IPS-11a (cell line): ENCODE results near the gene LY9.

Source experiments
- H3K4me3 ChIP-seq: one replicate; pipeline ENCODE4 v1.5.1; 2013; ENCODE audit warnings: low read depth, low read length, control low read depth

Gene LY9

DNA sequence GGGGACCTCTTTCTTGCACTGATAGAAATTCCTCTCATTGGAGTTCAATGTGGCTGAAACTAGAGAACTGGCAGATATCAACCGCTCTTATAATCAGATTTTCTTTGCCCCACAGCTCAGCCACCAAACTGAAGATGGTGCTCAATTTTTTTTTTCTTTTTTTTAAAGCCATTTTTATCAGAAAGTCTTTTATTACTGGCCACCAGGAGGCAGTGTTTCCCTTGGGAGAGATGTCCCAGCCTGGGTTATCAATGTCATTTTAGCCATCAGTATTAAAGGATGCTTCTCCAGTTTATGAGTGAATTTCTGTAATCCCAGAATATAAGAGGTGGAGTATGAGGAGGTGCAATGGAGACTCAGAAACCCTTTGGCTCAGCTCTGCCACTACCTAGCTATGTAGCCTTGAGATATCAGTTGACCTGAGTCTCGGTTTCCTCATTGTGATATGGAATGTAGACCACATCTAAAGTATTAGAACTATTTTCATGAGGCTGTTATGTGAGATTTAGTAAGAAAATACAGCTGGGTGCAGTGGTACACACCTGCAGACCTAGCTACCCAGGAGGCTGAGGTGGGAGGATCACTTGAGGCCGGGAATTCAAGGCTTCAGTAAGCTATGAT lies 39.1 kb downstream of the LY9 start:
- H3K4me3 ChIP-seq = no peak overlapping the region

DNA sequence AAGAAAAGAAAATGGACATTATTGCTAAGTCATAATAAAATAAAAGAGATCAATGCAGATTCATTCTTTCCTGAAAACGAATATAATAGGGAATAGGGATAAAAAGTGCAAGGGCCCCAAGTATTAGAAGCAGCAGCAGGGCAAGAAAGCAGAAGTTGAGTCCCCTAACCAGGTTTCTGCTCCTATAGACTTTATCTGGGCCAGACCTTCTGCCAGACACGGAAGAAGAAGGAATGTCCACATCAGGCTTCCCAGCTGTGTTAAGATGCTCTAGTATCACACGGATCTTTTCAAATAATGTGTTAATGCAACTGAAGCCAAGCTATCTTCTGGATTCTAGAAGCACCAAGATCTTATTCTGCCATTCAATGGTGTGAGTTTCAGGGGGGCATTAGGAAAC lies 39.8 kb downstream of the LY9 start:
- no peak overlapping the region for H3K4me3 ChIP-seq

DNA sequence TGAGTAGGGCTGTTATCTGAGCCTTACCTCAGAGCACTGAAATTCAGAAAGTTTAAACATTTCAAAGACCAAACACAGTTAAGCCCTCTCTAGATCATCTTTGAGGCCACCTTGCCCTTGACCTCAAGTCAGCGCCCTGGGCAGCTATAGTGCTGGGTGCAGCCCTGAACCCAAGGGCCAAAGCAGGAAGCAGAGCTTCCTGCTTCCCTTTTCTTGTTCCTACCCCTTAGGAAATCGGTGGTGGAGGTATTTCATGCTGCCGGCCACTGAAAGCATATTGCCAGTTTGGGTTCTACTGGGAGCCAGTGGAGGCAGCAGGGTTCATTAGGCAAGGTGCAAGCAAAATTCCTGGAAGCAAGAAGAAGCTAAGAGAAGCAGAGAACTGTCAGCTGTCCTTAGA lies 40.6 kb downstream of the LY9 start:
- H3K4me3 ChIP-seq = no peak overlapping the region

DNA sequence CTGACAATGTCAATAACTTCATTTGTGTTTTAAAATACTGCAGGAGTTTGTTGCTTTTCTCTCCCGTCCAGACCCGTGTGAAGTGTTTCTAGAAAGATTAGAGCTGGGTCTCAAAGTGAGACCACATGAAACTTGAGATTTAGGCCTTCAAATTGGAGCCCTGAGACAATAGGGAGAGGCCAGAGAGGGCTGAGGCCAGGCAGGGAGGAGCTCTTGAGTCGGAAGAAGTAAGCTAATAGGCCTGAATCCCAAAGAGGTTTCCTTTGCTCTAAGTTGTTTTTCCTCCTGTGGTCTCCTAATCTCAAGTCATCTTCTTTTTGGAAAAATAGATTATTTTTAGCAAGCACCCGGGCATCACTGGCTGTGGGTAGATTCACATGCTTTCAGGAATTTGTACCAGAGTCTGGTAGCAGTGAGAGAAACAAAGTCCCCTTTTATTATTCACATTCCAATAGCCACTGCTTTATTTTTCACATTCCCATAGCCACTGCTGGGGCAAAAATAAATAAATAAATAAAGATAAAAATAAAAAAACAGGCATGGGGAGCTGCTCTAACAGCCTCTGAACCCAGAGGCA lies 41.1 kb downstream of the LY9 start:
- H3K4me3 ChIP-seq = no peak overlapping the region

DNA sequence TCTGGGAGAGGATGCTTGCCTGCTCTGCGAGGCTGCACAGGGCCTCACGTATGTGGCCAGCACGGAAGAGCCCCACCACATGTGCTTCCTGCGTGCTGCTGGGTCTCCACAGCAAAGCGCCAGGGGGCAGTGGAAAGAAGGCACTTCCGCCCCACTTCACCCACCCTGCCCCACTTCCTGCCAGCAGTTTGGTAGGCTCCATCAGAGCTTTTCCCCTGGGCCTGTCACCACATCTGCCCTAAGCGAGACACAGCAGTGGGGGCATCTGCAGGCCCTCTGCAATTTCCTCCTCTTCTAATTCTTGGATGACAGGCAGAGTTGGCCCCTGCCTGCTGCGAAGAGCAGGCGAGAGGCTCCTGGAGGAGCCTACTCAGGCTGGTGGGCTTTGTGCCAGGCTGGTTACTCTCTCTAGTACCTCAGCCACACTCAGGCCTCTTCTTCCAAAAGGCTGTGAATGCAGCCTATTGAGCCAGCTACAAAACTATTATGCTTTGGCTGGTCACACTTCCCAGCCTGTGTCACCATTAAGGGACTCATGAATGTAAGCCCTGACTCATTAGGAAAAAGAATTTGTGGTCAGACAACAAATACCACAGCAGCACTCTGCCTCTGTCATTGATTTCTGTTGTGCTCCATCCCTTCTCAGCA lies 41.7 kb downstream of the LY9 start:
- no peak overlapping the region for H3K4me3 ChIP-seq

DNA sequence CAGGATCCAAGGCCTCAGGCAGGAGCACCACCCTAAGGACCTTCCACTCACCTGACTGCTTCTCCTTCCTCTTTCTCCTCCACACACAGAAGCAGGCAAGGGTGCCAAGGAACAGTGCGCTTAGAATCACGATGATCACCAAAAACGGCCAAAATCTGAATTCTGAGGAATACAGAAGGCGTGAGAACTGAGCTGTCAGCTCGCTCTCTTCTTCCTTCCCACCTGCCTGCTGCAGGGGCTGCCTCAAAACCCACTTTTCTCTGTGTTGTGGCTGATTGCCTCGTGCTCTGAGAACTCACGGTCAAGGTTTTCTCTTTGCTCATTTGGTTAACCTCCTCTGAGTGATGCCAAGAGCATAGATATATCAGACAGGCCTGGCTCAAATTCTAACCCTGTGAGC lies 42.9 kb downstream of the LY9 start:
- no peak overlapping the region for H3K4me3 ChIP-seq

DNA sequence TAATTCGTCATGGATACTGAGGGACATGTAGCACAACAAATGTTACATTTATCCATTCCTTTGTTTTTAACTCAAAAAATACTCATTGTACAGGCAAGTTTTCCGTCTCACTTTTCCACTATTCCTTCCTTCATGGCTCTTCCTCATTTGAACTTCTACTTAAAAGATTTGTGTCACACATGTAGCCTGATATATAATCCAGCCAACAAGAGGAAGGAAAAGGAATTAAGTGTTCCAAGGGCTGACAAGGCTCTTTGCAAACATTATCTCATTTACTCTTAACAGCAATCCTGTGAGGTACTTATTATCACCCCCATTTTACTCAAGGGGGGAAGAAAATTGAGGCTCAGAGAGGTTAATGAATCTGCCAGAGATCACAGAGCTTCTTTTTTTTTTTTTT lies 43.8 kb downstream of the LY9 start:
- H3K4me3 ChIP-seq = no peak overlapping the region

DNA sequence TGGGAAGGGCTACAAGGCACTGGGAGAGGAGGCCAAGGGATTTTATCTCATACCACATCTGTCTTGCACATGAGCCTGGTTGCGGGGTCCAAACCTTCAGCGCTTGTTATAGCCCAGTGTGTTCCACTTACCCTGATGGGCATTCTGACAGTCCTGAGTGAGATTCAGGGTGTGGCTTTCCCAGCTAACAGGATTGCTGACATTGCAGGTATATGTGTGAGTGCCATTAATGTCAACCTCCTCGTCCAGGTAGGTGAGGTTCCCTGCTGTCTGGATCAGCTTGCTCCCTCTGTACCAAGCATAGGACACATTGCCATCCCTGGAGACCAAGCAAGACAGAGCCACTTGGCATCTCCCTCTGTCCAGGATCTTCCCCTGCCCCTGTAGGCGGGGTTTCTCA lies 45.1 kb downstream of the LY9 start:
- no peak overlapping the region for H3K4me3 ChIP-seq

DNA sequence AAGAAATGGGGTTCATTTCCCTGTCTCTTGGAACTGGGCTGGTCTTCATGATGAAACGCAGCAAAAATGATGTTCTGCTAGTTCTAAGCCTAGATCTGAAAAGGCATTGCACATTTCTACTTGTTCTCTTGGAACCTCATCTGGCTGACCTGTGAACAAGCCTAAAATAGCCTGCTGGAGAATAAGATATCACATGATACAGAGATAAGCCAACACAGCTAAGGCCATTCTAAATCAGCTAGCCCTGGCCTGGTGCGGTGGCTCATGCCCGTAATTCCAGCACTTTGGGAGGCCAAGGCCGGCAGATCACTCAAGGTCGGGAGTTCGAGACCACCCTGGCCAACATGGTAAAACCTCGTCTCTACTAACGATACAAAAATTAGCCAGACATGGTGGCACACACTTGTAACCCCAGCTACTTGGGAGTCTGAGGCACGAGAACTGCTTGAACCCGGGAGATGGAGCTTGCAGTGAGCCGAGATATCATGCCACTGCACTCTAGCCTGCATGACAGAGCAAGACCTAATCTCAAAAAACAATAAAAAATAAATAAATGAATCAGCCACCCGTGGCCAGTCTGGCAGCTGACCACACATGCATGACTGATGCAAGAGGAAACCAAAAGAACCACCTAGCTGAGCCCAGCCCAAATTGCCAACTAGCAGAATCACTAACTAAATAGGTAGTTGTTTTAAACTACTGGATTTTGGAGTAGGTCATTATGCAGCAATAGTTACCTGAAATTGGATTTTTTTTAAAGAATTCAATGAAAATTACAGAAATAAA lies 48.7 kb downstream of the LY9 start:
- no peak overlapping the region for H3K4me3 ChIP-seq

DNA sequence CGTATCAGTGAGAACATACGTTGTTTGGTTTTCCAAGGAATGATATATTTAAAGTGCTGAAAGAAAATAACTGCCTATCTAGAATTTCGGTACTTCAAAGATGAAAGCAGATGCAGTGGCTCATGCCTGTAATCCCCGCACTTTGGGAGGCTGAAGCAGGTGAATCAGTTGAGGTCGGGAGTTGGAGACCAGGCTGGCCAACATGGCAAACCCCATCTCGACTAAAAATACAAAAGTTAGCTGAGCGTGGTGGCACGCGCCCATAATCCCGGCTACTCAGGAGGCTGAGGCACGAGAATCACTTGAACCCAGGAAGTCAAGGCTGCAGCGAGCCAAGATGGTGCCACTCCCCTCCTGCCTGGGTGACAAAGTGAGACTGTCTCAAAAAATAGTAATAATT lies 50.3 kb downstream of the LY9 start:
- H3K4me3 ChIP-seq = no peak overlapping the region

DNA sequence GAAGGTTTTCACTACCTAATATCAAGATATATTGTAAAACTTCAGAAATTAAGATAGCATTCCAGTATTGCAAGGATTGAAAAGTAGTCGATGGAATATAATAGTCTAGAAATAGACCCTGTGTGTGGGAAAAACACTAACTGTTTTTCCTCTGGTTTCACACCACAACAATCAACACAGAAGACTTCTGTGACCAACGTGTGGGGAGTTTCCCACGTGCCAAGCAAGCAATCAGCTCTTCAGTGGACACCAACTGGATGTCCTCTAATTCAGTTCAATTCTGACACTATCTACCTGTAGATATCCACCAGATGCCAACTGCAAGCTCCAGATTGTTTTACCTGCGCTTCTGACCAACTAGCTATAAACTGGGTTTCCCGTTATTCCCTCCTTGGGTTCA lies 54.6 kb downstream of the LY9 start:
- H3K4me3 ChIP-seq = no peak overlapping the region

DNA sequence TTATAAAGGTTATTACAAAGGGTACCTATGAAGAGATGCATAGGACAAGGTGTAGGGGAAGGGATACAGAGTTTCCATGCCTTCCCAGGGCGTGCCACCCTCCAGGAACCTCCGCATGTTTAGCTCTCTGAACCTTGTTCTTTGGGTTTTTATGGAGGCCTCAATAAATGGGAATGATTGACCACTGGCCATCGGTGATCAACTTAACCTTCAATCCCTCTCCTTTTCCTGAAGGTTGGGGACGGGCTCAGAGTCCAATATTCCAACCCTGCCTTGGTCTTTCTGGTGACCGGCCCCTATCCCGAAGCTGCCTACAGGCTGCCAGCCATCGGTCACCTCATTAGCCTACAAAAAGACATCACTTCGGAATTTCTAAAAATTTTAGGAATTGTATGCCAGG lies 55.0 kb downstream of the LY9 start:
- H3K4me3 ChIP-seq = no peak overlapping the region

DNA sequence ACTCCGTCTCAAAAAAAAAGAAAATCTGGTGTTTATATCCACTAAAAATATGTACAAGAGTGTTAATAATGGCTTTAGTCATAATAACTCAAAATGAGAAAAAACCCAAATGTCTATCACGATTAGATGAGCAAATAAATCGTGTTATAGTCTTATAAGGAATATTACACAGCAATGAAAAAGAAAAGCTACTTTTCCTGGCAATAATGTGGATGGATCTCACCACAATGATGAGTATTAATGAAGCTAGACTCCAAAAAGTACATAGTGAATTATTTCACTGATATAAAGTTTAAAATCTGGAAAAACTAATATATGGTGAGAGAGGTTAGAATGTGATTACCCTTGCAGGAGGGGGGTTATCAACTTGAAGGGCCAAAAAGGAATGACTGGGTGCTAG lies 57.0 kb downstream of the LY9 start:
- H3K4me3 ChIP-seq = no peak overlapping the region

DNA sequence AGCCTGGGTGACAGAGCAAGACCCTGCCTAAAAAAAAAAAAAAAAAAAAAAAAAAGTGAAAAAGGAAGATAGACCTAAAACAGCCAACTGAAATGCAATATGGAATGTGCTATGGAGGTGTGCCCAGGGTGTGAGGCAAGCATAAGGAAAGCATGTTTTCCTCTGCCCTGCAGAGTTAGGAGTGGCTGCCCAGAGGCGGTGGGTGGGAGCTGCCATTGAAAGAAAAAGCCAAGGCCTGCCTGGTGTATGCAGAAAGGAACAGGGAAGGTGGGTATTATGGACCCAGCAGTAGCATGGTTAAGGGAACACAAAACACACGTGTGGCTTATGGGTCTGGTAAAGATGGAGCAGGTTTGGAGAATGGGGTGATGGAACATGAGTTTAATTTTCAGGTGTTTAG lies 57.8 kb downstream of the LY9 start:
- H3K4me3 ChIP-seq = no peak overlapping the region

DNA sequence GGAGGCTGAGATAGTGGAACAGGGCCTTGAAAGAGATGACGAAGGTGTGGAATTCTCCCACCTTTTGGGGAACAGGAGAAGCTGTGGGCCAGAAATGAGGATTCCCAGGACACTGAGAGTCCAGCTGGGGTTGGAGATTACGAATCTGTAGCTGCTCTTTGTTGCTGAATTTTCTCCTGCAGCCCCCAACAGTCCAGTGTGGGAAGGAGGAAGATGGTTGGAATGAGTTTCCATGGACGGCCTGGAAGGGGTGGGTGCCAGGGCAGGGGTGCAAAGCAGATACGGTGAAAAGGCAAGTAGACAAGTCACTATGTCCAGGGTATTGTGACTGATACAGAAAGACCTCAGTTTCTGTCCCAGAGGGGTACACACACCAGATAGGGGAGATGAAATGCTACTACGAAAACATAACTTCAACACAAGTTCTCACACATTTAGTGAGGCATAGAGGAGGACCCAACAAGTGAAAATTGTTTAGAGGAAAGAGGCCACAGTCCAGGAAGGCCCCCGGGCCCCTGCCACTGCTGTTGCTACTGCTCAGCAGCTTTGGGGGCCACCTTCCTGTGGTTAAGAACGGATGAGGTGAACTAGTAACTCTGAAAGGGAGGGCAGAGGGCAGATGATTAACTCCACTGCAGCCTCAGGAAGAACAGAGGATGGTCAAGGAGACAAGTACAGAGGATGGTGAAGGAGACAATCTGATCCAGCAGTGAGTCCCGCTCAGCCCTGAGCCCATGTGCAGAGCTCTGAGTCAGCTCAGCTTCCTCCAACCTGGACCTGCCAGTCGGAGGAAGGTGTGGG lies 59.4 kb downstream of the LY9 start:
- no peak overlapping the region for H3K4me3 ChIP-seq

DNA sequence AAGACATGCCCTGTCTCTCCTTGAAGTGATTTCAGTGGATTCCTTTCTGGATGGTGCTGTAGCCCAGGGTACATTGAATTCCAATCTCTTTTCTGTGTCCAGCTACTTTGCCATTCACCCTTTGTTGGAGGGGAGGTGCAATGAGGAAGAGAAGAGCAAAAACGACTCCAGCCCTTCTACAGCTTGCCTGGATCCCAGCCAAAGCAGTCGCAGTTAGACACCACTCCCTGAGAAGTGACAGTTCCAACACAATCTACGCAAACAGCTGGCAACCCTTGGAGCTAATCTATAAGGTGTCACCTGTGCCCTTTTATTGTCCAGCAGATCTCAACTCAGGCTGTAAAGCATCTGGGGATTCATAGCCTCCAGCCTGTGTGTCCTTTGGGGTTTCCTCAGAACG lies 62.1 kb downstream of the LY9 start:
- H3K4me3 ChIP-seq = no peak overlapping the region

DNA sequence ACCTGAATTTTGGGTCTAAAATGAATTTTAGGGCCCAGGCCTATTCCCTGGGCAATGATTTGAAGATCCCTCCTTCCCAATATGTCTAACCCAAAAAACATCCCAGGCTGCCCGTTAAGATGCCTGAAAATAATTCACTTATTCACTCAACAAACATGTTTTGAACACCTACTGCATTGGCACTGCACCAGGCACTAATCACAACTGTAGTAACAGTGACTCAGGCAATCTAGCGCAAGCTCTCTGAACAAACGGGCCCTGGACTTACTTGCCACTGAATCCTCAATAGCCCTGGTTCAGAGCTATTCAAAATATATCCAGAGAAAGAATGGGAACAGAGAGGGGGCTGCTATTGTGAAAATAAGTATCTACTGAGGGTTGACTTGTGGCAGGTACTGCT lies 62.5 kb downstream of the LY9 start:
- no peak overlapping the region for H3K4me3 ChIP-seq

DNA sequence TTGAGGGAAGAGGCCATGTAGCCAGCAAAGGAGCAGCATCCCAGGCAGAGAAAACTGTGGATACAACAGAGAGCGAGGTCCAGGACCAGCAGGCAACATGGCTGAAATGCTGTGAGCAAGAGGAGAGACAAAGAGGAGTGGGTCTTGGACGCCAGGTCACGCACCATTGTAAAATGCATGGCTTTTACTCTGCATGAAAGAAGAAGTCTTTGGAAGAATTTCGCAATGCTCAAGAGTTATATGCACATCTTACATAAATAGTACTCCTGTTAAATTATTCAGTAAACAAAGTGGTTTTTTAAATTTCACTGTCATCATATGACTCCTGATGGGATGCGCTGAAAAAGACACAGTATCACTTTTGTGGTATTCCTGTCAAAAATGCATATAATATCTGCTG lies 63.2 kb downstream of the LY9 start:
- H3K4me3 ChIP-seq = no peak overlapping the region

DNA sequence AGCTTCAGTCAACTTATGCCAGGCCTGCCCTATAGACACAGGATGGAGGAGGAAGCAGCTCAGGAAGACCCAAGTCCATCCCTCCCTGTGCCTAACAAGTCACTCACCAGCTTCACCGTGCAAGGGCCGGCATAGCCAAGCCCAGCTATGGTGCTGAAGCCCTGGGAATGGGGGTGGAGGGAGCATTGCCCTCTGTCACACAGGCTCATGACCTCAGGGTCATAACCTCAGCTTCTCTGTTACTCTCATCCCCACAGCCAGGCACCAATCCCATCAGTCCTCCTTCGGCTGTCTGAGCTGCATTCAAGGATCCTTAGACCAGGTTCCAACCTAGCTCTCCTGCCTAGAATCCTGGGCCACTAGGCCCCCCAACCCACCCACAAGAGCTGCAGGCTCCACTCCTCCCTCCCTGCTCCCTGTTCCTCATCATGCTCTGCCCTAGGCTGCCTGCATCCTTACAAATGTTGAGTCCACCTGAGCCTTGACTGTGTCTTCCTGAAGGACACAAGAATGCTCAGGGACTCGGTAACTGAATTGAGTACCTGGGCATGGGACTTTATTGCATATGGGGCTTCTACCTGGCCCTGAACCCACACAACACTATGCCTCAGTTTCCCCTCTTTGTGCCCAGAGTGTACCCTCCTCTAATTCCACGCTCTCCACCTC lies 65.0 kb downstream of the LY9 start:
- H3K4me3 ChIP-seq = no peak overlapping the region

DNA sequence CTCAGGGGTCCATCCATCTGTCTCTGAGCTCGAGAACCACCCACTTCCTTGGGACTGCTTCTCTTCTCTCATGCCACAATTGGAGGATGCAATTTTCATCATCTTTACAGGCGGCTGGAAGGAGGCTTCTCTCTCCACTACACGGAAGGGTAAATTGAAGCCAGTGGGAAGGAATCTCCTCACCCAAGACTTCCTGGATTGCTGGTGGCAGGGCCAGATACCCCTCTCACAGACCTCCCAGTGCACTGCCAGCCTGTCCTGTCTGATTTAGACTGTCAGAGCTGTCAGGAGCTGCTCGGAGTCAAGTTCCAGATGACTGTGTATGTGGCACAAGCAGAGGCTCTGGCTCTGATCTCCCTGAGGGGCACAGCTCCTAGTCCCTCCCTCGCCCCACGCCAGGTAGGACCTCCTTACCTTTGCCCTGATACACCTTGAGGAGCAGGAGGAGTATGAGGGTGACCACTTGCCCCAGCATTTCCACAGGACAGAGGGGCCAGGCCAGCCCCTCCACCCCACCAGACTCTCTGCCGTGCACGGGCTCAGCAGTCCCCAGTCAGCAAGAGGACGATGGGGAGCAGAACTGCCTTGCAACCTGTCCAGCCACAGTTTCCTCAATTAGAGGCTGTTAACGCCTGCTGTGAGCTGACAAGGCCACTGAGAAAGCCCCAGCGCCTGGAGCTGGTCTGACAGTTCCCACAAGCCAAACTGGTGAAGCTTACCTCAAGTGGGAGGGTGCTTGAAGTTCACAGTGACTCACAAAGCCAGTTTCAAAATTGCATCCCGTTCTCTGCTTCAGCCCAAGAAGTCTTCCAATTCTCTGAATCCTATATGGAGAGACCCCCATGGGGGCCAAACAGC lies 66.5 kb downstream of the LY9 start, which contains the start of gene CD244:
Gene CD244 (minus strand): TSS at position 685 of the 858 bp plus-strand sequence. CDS start 210 bp downstream, at position 475.
- H3K4me3 ChIP-seq = no peak within 1 kb of the TSS
